HCT116 (cell line): Measurements from ENCODE around the gene NR5A2. TPM values are rescaled to one million over a fixed set of nuclear protein-coding genes. Genes with fewer than 3 reads are reported as not detected.

Experiments
- ATAC-seq: fragments of 200-7000 bp; cut with Tn5 transposase; 2 replicates; pipeline ENCODE4 v1.9.1; 2020; ENCODE audit warnings: mild to moderate bottlenecking, moderate library complexity
- BruUV-seq: library from RNA; stranded (reverse); fragments of 400-500 nt; replicated peaks from 2 replicates; lab custom pipeline; 2021; lab: Mats Ljungman, UMichigan
- CTCF ChIA-PET: fragments of 300-600 bp; sonication (Branson Sonifier 250); formaldehyde crosslinking; loops from one replicate; lab custom pipeline; 2021; ENCODE audit warnings: antibody characterized with exemption; lab: Charles Lee
- POLR2A ChIA-PET: fragments of 300-600, 350-600 bp; sonication (Branson Sonifier 250); formaldehyde crosslinking; loops from one replicate; lab custom pipeline; 2021; ENCODE audit warnings: antibody characterized with exemption; lab: Charles Lee
- RAD21 ChIA-PET, 2 experiments: fragments of 300-600 bp; sonication (Branson Sonifier 250); formaldehyde crosslinking; loops; one replicate each; lab custom pipeline; 2023; ENCODE audit warnings: low total read pairs in 2 of 2; ENCODE audit not compliant: uncharacterized antibody in 2 of 2, unreplicated experiment in 2 of 2, low non-redundant PET in 1 of 2; lab: Charles Lee
- DNase-seq: peaks from one replicate; pipeline ENCODE4 v3.0.0-alpha.2; 2010; ENCODE audit warnings: low read depth, low spot score
- H2AFZ ChIP-seq: fragments of 200-600 bp; shearing (Covaris generic), sonication (generic); 2 replicates; pipeline ENCODE4 v1.6.1; 2017; ENCODE audit warnings: low read depth, mixed run types, mixed read lengths, antibody characterized with exemption, low read length; ENCODE audit not compliant: poor library complexity, severe bottlenecking
- H3K27ac ChIP-seq: 2 replicates; pipeline ENCODE4 v1.5.1; 2012; ENCODE audit warnings: low read depth, low read length
- H3K27me3 ChIP-seq: fragments of 200-600 bp; sonication (generic); 2 replicates; pipeline ENCODE4 v1.6.1; 2016; ENCODE audit warnings: mixed run types, low read length, mixed read lengths; ENCODE audit not compliant: insufficient read depth
- H3K36me3 ChIP-seq, 2 experiments: fragments of 200-500 bp in 1 of 2; fragments of 200-600 bp in 1 of 2; sonication (Bioruptor generic) in 1 of 2; sonication (generic) in 1 of 2; 2 replicates each; pipeline versions ENCODE4 v1.5.1 to v1.6.1; 2014 to 2016; ENCODE audit warnings: low read length in 2 of 2, inconsistent platforms in 1 of 2, mixed read lengths in 1 of 2, mixed run types in 1 of 2; ENCODE audit not compliant: insufficient read depth in 2 of 2, control insufficient read depth in 1 of 2
- H3K4me1 ChIP-seq, 2 experiments: fragments of 200-600 bp in 1 of 2; sonication (generic) in 1 of 2; 2 replicates each; pipeline versions ENCODE4 v1.5.1 to v1.6.1; 2012 to 2017; ENCODE audit warnings: low read length in 2 of 2, inconsistent platforms in 1 of 2, mild to moderate bottlenecking in 1 of 2, mixed read lengths in 1 of 2, mixed run types in 1 of 2, moderate library complexity in 1 of 2; ENCODE audit not compliant: insufficient read depth in 2 of 2, control insufficient read depth in 1 of 2
- H3K4me2 ChIP-seq: fragments of 200-600 bp; sonication (generic); 2 replicates; pipeline ENCODE4 v1.6.1; 2017; ENCODE audit warnings: mixed run types, low read length, mixed read lengths
- H3K4me3 ChIP-seq, 2 experiments: fragments of 200-600 bp in 1 of 2; sonication (generic) in 1 of 2; replicated peaks in 1 of 2; 2 replicates each; pipeline ENCODE4 v1.5.1; 2011 to 2016; ENCODE audit warnings: low read length in 2 of 2, control low read depth in 1 of 2, low read depth in 1 of 2, mild to moderate bottlenecking in 1 of 2, mixed read lengths in 1 of 2, mixed run types in 1 of 2
- H3K79me2 ChIP-seq: fragments of 200-600 bp; sonication (generic); 2 replicates; pipeline ENCODE4 v1.6.1; 2017; ENCODE audit warnings: mild to moderate bottlenecking, mixed run types, low read length, moderate library complexity, mixed read lengths; ENCODE audit not compliant: insufficient read depth
- H3K9ac ChIP-seq: fragments of 200-600 bp; sonication (generic); 2 replicates; pipeline ENCODE4 v1.6.1; 2016; ENCODE audit warnings: low read length, mixed read lengths
- H3K9me2 ChIP-seq: fragments of 200-600 bp; sonication (generic), shearing (Covaris generic); 2 replicates; pipeline ENCODE4 v1.6.1; 2017; ENCODE audit warnings: mixed run types, mild to moderate bottlenecking, moderate library complexity; ENCODE audit not compliant: insufficient read depth
- H3K9me3 ChIP-seq, 2 experiments: fragments of 200-500 bp in 1 of 2; fragments of 200-600 bp in 1 of 2; sonication (Bioruptor generic) in 1 of 2; sonication (generic) in 1 of 2; 2 replicates each; pipeline ENCODE4 v1.6.1; 2014 to 2017; ENCODE audit warnings: low read length in 2 of 2, mixed read lengths in 2 of 2, inconsistent platforms in 1 of 2, low read depth in 1 of 2, mild to moderate bottlenecking in 1 of 2, mixed run types in 1 of 2, moderate library complexity in 1 of 2; ENCODE audit not compliant: control insufficient read depth in 1 of 2, insufficient read depth in 1 of 2
- H4K20me1 ChIP-seq: fragments of 200-600 bp; sonication (generic), shearing (Covaris generic); 2 replicates; pipeline ENCODE4 v1.6.1; 2017; ENCODE audit warnings: mixed run types, mild to moderate bottlenecking, moderate library complexity; ENCODE audit not compliant: insufficient read depth
- ATF3 ChIP-seq: IDR thresholded peaks from 2 replicates; pipeline ENCODE4 v1.6.1; 2012
- CBX3 ChIP-seq: IDR thresholded peaks from 2 replicates; pipeline ENCODE4 v1.6.1; 2012; ENCODE audit warnings: low read depth
- CTCF ChIP-seq, 3 experiments: fragments of 200-600 bp in 1 of 3; sonication (generic) in 1 of 3; IDR thresholded peaks in 2 of 3; conservative IDR thresholded peaks in 1 of 3; 2 replicates each; pipeline ENCODE4 v1.5.1; 2012 to 2017; ENCODE audit warnings: low read depth in 2 of 3, low read length in 2 of 3, antibody characterized with exemption in 1 of 3, borderline replicate concordance in 1 of 3, control low read depth in 1 of 3, mild to moderate bottlenecking in 1 of 3, mixed read lengths in 1 of 3, mixed run types in 1 of 3, moderate library complexity in 1 of 3; ENCODE audit not compliant: insufficient read depth in 1 of 3
- EGR1 ChIP-seq: IDR thresholded peaks from 2 replicates; pipeline ENCODE4 v1.6.1; 2012; ENCODE audit warnings: low read depth
- EZH2 ChIP-seq: fragments of 200-600 bp; sonication (generic); IDR thresholded peaks from 2 replicates; pipeline ENCODE4 v1.6.1; 2017; ENCODE audit warnings: antibody characterized with exemption, mixed run types
- EZH2phosphoT487 ChIP-seq: fragments of 200-600 bp; IDR thresholded peaks from 2 replicates; pipeline ENCODE4 v1.6.1; 2018; ENCODE audit warnings: antibody characterized with exemption, borderline replicate concordance
- FOSL1 ChIP-seq: IDR thresholded peaks from 2 replicates; pipeline ENCODE4 v1.6.1; 2012; ENCODE audit warnings: low read depth
- RAD21 ChIP-seq: IDR thresholded peaks from 2 replicates; pipeline ENCODE4 v1.6.1; 2012; ENCODE audit warnings: low read depth, mild to moderate bottlenecking
- SP1 ChIP-seq: IDR thresholded peaks from 2 replicates; pipeline ENCODE4 v1.6.1; 2012; ENCODE audit warnings: low read depth
- SRF ChIP-seq: IDR thresholded peaks from 2 replicates; pipeline ENCODE4 v1.6.1; 2012; ENCODE audit warnings: low read depth
- TCF7L2 ChIP-seq: IDR thresholded peaks from 2 replicates; pipeline ENCODE4 v1.7.0; 2011; ENCODE audit warnings: borderline replicate concordance, inconsistent platforms; ENCODE audit not compliant: insufficient read depth, insufficient read length; ENCODE audit errors: extremely low read depth
- YY1 ChIP-seq: IDR thresholded peaks from 2 replicates; pipeline ENCODE4 v1.6.1; 2011; ENCODE audit warnings: low read length, low read depth, moderate library complexity, mild to moderate bottlenecking; ENCODE audit not compliant: insufficient replicate concordance; ENCODE audit errors: extremely low read depth
- intact Hi-C: fragments of 100-400 bp; cut with micrococcal nuclease; formaldehyde crosslinking; loops from 2 replicates; pipeline ENCODE4 v1.10.0; 2022
- total RNA-seq: library from RNA; stranded (reverse); gene quantifications from one replicate; pipeline ENCODE4 v1.2.1, GENCODE V29; 2021; ENCODE audit not compliant: unreplicated experiment
- TF ChIP-seq, protein P1 (sequence below): IDR thresholded peaks from 2 replicates; pipeline ENCODE4 v1.6.1; 2011; ENCODE audit warnings: mild to moderate bottlenecking, low read length, moderate library complexity; ENCODE audit not compliant: insufficient replicate concordance; ENCODE audit errors: extremely low read depth
- TF ChIP-seq, protein P2 (sequence below): IDR thresholded peaks from 2 replicates; pipeline ENCODE4 v1.6.1; 2012; ENCODE audit warnings: low read depth

Gene NR5A2
- total RNA-seq, 1 experiment from 2014 or later, result 0.91 TPM

DNA sequence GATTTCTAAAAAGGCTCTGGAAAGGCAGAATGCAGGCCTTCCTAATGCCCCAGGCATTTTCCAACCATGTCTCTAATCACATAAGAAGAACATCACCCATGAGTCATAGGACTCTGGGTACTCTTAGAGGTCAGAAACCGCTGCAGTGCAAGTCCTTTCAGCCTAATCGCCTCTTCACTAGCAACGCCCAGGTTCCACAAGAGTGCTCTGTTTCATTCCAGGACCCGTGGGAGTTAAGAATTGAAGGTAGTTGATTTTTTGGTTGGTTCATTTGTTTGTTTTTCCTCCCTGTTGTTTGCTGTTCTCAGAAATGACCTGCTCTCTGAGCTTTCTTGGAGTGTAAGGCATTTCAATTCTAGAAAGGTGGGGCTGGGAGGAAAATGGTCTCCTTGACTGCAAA is 123.2 kb downstream of the NR5A2 start (continued):
- TF ChIP-seq TCF7L2, result no peak

- ATAC-seq (no peak), DNase-seq (no peak)
Observed at GRCh38 chr1:200152336-200152735, 124.8 kb downstream of the NR5A2 start.

More at GRCh38 chr1:200152336-200152735, 124.8 kb downstream of the NR5A2 start:
- Histone ChIP-seq H3K9me2 (no peaks in the 10 kb centered on the region), H2AFZ (no peak overlapping the region), H3K4me3 (no peak overlapping the region), H3K27ac (no peak overlapping the region), H3K79me2 (no peaks in the 10 kb centered on the region), H3K4me2 (no peak overlapping the region), H3K9ac (no peak overlapping the region), H3K27me3 (no peaks in the 10 kb centered on the region), H3K9me3 (no peaks in the 10 kb centered on the region), H4K20me1 (no peaks in the 10 kb centered on the region), H3K4me1 (peaks cover 9 to 24% of the 10 kb centered on the region in 2 experiments; a peak in 3 of 4 replicates), H3K36me3 (no peaks in the 10 kb centered on the region)
- ChIA-PET POLR2A (no interaction called here), RAD21 (no interaction called here), CTCF (no interaction called here)
- TF ChIP-seq RAD21 (no peak), CBX3 (no peak), ATF3 (no peak), EZH2phosphoT487 (no peak), SP1 (no peak), EGR1 (no peak), CTCF (IDR thresholded peaks at IDR 0.05 in 2 of 3, conservative IDR thresholded peaks at IDR 0.05 in 1 of 3; ENCODE audit: borderline replicate concordance in 1 of 3, insufficient read depth in 1 of 3, low read depth in 2 of 3, low read length in 2 of 3) (no peak), EZH2 (no peak), YY1 (no peak), FOSL1 (no peak), SRF (no peak)
- TF ChIP-seq, protein P1, sequence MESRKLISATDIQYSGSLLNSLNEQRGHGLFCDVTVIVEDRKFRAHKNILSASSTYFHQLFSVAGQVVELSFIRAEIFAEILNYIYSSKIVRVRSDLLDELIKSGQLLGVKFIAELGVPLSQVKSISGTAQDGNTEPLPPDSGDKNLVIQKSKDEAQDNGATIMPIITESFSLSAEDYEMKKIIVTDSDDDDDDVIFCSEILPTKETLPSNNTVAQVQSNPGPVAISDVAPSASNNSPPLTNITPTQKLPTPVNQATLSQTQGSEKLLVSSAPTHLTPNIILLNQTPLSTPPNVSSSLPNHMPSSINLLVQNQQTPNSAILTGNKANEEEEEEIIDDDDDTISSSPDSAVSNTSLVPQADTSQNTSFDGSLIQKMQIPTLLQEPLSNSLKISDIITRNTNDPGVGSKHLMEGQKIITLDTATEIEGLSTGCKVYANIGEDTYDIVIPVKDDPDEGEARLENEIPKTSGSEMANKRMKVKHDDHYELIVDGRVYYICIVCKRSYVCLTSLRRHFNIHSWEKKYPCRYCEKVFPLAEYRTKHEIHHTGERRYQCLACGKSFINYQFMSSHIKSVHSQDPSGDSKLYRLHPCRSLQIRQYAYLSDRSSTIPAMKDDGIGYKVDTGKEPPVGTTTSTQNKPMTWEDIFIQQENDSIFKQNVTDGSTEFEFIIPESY, result no peak
- TF ChIP-seq, protein P2, sequence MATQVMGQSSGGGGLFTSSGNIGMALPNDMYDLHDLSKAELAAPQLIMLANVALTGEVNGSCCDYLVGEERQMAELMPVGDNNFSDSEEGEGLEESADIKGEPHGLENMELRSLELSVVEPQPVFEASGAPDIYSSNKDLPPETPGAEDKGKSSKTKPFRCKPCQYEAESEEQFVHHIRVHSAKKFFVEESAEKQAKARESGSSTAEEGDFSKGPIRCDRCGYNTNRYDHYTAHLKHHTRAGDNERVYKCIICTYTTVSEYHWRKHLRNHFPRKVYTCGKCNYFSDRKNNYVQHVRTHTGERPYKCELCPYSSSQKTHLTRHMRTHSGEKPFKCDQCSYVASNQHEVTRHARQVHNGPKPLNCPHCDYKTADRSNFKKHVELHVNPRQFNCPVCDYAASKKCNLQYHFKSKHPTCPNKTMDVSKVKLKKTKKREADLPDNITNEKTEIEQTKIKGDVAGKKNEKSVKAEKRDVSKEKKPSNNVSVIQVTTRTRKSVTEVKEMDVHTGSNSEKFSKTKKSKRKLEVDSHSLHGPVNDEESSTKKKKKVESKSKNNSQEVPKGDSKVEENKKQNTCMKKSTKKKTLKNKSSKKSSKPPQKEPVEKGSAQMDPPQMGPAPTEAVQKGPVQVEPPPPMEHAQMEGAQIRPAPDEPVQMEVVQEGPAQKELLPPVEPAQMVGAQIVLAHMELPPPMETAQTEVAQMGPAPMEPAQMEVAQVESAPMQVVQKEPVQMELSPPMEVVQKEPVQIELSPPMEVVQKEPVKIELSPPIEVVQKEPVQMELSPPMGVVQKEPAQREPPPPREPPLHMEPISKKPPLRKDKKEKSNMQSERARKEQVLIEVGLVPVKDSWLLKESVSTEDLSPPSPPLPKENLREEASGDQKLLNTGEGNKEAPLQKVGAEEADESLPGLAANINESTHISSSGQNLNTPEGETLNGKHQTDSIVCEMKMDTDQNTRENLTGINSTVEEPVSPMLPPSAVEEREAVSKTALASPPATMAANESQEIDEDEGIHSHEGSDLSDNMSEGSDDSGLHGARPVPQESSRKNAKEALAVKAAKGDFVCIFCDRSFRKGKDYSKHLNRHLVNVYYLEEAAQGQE, result no peak
- no TSS peak for BruUV-seq
- intact Hi-C loops, result no loop called here
